Fibroblast of skin of left biceps (primary cell): ENCODE measurements around the gene TMED9.
A peak's percentile ranks its signal among the peaks of the same experiment; 100 is the strongest.
"Not testable (repeated sequence)": the region's sequence is repeated elsewhere in the genome, so short reads cannot be mapped to it uniquely, and the experiment has no call there.

Source experiments
- DNase-seq, 2 experiments: peaks; one replicate each; pipeline ENCODE4 v3.0.0-alpha.2; 2013; ENCODE audit warnings: low read depth in 2 of 2

The TMED9 gene

DNA sequence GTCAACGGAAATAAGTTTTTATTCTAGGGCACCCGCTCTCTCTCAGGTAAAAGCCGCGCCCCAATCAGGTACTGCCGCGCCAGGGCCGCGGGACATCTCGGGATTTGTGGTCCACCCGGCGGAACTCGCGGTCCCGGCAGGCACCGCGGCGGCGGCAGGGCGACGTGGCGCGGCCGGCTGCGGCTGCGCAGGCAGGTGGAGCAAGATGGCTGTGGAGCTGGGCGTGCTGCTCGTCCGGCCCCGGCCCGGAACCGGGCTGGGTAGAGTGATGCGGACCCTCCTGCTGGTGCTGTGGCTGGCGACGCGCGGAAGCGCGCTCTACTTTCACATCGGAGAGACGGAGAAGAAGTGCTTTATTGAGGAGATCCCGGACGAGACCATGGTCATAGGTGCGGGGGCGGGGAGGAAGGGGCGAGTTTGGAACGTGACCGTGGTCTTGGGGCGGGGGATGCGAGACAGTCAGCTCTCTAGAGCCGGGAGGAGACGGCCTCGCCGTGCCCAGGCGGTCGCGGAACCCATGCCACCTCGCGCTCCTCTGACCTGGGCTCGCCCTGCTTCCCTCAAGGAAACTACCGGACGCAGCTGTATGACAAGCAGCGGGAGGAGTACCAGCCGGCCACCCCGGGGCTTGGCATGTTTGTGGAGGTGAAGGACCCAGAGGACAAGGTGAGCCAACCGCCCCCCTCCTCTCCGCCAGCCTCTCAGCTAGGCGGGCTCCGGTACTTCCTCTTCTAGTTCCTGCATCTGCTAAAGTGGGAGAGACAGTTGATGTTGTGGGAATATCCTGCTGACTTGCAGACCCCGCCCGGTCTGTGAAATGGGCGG is at the start of gene TMED9:
Gene TMED9 (plus strand): TSS at position 194 of the 825 bp plus-strand sequence. CDS start 12 bp downstream, at position 206.
- peak; percentile 47 to 50 for DNase-seq

DNA sequence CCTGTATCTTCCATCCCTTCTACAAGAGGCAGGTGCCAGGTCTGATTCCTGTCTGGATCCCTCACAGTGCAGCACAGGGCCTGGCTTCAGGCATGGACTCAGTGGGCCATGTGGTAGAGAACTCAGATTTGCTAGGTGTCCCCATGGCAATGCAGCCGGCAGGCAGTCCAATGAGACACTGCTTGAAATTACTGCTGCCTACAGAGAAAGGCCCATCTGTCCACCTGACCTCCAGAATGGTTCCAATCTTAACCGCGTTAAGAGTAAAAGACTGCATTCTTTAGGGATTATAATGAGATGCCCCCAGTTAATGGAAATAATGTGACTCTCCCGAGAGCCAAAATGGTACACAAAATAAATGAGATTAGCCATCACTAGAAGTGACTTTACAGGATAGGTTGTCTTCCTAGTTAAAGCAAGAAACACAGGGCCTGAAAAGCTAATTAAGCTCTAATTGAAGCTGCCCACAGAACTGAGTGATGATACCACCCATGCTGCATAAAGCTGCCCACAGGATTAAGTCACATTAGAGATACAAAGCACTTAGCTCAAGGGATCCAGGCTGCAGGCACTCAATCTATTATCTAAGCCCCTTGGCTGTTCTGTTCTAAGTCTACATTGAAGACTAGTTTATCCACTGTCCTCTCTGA is 49.1 kb upstream of the TMED9 start:
- no peak for DNase-seq

DNA sequence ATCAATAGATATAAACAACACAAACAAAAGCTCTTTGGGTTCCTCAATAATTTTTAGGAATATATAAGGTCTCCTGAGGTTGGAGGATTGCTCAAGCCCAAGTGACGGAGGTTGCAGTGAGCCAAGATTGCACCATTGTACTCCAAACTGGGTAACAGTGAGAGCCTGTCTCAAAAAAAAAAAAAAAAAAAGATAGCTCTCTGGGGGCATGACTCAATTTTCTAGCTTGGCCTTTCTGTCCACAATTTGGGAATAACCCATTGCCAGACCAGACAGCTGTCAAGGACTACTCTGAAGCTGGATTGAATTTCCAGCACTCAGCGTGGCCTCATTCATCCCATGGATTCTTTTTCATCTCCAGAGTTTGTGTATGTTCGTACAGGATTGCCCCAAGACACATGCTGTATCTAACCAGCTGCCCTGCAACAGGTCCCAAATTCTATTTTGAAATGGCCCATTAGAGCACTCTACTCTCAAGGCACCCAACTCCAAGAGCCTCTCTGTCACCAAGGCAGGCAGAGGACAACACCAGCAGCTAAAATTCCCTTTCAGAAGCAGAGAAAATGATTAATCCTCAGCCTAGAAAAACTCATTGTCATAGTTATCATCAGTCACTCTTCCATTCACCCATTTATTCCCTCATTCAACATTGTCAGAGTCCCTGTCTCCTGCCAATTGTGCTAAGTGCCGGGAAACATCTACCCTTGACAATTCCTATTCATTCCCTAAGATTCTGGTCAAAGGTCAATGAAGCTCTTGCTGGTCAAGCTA is 46.3 kb upstream of the TMED9 start:
- DNase-seq, result peak; percentile 81 to 82

DNA sequence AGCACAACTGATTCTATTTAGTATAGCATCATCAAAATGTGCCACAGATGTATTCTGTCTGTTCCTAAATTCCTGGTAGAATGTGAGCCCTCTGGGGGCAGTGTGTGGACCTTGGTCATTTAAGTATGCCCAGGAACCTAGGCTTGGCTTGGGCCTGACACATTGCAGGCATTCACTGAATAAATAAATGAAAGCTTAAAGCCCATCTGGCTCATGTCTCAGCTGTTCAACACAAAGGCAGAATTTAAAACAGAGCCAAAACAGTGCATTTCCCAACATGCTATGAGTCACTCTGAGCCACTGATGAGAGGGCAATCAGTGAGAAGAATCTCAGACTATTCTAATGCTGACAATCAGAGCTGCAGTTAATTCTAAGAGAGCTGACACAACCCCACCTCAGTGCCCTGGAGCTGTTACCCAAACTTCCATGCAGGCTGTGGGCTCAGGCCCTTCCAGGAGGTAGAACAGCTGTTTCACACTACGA is 45.7 kb upstream of the TMED9 start:
- DNase-seq, result peak; percentile 95

DNA sequence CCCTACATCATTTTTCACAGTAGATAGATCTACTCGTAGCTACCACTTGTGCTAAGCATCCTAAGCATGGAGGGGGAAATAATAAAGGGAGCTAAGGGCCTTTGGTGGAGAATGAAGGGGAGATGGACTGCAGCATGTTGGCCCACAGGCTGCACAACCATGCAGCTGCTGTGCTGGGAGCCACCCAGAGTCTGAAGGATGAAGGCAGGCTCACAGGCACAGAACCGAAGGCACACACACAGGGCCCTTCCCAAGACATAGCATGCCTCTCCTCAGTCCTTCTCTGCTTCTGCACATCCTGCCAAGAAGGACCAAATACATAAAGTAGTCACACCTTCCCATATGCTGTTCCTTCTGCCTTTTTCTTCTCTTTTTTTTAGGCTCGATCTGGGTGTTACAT is 44.3 kb upstream of the TMED9 start:
- DNase-seq, result no peak

DNA sequence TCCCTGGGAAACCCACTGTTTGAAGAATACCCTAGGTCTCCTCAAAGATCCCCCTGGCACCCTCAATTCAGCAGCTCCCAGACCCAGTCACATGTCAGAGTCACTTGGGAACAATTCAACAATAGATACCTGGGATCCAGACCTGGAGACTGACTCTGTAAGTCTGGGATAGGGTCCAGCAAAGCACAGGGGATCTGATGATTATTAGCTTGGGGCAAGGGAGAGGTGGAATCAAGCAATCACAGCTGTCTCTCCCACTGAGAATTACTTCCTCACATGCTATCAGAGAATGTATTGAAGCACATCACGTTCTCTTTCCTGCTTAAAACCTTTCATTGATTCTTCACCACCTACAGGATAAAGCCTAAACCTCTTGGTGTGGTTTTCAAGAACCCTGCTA is 43.5 kb upstream of the TMED9 start:
- no peak for DNase-seq

DNA sequence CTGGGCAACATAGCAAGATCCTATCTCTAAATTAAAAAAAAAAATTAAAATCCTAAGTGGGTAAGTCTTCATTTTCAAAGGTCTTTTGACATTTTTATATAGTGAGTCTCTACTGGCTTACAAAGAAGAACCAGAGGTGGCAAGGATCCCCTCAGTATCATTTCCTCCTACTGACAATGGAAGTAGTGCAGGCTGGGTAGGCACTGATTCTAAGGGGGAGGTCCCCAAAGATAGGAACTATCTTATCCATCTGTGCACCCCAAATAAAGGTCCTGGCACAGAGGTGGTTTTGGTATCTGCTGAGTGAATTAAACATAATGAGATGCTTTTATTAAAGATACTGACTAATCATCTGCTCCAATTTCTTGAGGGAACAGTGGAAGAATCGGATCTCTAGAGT is 41.9 kb upstream of the TMED9 start:
- DNase-seq, result no peak

DNA sequence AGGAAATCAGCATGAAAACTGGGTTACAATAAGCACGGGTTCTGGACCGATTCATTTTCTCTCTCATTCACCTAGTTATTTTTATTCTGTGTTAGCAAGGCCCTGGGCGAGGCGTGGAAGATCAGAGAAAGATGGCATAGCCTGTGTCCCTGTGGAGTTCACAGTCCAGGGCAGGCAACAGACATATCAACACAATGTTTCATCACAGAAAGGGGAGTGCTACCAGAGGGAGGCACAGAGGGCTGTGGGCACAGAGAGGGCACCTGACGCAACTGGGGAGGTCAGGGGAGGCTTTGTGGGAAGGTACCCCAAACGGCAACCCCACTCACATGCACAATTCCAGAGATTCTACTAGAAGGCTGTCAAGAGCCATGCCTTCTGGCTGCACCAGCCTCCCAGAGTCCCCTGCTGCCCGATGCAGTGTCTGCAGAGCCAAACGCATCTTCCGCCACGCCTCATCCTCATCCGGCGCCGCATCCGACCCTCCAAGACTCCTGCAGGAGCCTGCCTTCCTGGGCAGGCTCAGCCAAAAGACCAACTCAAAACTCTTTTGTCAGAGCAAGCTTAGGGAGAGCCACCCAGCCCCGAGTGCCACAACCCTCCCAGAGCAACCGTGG is 39.1 kb upstream of the TMED9 start:
- no peak for DNase-seq

DNA sequence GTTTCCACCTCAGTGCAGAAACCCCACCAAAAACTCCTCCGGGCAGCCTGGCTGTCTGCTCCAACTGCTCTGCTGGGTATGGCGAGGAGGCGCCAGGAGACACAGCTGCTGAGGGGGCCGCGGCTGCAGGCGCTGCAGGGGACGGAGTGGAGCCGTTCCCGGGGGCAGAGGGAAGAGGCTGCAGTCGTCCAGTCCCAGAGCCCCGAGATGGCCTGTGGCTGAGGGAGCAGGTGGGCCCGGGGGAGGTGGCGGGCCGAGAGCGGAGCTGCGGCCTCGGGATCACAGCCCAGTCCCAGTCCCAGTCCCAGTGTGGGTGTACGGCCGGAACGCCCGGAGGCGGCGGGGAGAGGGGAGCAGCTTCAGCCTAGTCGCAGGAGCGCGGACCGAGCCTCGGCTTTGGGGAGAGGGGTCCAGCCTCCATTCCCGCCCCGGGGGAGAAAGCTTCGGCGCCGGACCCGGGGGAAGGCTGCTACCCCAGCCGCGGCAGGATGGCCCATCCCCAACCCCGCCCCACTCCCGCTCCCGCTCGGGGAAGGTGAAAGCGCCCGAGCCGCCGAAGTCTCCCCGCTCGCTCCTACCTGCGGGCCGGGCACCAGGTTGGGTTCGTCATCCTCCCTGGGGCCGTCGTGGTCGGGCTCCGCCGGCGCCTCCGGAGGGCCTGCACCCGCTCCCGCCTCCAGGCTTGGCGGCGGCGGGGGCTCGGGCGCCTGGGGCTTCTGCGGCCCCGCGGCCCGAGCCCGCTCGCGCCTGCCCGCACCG is 38.2 kb upstream of the TMED9 start:
- DNase-seq, result no peak

DNA sequence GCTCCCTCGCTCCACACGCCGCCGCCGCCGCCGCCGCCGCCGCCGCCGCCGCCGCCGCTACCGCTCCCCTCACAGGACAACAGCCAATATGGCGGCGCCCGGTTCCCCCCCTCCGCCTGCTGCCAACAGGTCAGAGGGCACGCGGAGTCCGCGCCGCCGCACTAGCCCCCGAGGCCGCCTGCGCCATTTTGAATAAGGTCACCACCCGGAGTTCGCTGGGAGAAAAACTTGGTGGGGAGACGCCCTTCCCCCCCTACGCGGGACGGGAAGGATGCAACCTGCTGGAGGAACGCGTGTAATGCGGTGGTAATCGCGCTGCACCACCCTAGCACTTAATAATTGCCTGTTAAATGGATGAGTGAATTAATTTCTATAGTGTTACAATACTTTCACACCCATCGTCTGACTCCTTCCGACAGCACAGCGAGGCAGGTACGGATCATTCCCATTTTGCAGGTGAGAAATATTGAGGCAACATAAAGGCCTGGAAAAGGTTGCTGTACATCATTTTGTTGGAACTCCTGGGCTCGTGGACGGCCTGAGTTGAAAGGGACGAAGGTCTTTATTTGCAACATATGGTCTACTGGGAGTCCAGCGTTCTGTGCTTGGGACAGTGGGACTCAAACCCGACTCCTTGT is 37.4 kb upstream of the TMED9 start, which contains the start of gene FAM193B:
Gene FAM193B (minus strand): TSS at position 90 of the 638 bp plus-strand sequence. CDS start 105 bp downstream, outside the sequence.
- DNase-seq, result peak; percentile 71 to 78

DNA sequence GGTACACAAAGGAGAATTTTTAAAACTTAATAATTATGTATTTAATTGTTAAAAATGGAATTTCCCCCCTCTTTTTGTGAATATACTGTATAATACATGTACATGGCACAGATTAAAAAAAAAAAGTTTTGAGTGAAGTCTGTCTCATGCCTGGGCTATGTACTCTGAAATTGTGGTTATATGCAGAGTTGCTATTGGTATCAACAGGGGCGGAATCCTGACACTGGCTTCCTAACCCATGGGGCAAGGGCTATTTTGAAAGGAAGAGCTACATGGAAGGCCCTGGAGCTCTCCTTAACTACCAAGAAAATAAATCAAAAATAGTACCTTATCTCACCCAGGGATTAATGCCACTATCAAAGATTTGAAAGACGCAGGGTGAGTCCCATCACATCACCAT is 36.8 kb upstream of the TMED9 start:
- DNase-seq, result no peak

DNA sequence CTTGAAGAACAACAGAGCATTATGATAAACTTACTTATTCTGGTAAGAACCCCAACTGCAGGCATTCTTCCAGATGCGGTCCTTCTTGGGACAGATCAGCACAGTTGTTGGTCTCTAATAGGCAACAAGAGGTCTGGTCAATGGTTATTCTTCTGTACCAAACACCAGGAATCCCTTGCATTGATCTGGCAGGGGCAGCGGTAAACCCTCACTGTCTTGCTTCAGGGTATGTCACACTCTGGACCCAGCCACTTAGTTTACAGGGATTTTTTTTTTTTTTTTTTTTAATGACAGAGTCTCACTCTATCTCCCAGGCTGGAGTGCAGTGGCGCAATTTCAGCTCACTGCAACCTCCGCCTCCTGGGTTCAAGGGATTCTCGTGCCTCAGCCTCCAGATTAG is 36.3 kb upstream of the TMED9 start:
- no peak for DNase-seq

DNA sequence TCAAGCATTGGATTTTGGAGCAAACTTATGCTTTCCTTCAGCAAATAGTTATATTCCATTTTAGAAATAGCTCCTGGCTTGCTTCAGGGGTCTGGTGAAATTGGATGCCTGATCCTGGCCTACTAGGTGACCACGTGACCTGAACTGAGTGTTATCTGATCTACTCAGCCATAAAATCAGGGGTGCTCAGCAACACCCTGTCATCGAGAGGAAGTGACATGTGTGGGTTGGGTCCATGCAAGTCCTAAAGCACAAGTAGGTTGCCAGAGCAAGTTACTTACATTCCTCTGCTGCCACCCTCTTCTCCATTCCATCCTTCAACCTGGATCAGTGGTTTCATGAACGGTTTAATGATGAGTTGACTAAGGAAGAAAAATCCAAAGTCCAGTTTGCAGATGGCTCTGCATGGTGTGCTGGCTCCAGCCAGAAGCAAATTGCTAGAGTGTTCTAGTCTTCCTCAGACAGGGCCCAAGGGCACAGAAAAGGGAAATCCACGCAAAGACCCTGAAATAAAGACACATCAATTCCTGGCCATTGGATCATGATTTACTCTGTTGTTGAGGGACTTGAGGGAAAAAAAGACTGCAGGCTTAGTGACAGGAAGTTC is 34.9 kb upstream of the TMED9 start:
- DNase-seq, result no peak

DNA sequence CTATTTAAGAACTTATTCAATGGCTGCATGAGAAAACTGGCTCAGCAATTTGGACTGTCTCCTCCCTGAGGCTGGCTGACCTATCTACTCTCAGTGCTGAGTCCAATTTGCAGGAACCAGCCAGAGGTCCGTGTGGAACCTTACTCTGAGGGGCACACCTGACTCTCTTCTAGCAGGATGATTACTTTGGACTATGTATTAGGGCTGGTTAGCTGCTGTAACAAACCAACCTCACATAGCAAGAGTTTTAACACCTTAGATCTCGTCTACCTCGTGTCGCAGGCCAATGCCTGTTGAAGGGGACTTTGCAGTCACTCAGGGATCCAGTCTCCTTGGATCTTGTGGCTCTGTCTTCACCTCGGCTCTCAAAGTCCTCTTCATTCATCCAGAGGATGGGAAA is 34.2 kb upstream of the TMED9 start:
- no peak for DNase-seq

DNA sequence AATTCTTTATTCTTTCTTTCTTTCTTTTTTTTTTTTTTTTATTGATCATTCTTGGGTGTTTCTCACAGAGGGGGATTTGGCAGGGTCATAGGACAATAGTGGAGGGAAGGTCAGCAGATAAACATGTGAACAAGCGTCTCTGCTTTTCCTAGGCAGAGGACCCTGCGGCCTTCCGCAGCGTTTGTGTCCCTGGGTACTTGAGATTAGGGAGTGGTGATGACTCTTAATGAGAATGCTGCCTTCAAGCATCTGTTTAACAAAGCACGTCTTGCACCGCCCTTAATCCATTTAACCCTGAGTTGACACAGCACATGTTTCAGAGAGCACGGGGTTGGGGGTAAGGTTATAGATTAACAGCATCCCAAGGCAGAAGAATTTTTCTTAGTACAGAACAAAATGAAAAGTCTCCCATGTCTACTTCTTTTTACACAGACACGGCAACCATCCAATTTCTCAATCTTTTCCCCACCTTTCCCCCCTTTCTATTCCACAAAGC is 32.5 kb upstream of the TMED9 start:
- DNase-seq, result not testable (repeated sequence)

DNA sequence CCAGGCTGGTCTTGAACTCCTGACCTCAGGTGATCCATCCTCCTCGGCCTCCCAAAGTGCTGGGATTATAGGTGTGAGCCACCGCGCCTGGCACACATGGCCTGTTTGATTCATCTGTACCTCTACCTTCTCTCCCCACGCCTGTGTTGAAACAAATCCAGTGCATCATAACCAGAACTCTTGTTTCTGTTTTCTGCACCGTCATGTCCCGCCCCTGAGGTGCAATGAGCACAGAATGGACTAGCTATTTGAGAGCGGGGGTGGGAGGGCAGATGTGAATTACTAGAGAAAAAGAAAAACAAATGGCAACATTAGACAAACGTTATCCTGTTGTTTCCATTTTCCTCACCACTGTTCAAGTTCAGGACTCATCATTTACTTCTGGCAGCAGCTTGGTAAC is 27.0 kb upstream of the TMED9 start:
- DNase-seq, result no peak

DNA sequence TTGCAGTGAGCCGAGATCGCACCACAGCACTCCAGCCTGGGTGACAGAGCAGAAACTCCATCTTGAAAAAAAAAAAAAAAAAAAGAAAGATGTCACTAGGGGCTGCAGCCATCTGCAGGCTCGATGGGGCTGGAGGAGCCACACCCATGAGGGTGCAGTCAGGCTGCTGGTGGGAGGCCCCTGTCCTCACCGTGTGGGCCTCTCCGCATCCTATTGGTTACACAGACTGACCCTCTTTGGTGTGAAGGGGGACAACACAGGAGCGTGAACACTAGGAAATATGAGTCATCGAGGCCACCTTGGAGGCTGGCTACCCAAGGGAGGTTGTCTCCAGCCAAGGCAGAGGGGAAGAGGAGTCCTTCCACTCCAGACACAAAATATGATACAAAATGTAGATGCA is 23.7 kb upstream of the TMED9 start:
- DNase-seq, result no peak

DNA sequence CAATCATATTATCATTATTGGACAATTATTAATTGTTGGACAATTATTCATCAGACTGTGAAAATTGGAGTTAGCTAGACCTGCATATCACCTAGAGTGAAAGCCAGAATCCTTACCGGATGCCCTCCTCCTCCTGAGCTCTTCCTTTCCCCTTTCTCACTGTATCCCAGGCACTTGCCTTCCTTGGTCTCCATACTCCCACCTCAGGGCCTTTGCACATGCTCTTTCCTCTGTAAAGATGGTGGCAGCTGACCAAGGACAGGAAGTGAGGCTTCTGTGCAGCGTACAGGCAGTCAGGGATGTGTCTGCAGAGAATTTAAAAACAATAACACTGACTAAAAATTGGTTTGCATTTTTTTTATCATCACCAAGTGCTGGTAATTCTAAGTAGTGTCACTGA is 22.1 kb upstream of the TMED9 start:
- no peak for DNase-seq

DNA sequence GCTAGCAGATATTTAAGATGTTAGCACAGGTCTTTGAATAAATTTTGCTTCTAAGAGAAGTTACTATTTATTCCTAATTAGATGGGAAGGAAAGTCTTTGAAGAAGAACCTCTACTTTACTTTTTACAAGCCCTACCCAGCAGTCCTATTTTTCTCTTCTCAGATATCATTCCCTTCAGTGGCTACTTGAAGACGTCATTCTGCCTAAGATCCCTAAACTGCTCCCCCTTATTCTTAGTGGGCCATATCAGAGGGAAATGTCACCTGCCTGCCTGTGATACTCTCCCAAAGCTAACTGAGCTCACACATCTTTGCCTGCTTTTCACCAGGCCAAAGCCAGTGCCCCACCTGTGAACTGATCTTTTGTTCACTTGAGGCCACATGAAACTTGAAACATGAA is 16.5 kb upstream of the TMED9 start:
- no peak for DNase-seq

DNA sequence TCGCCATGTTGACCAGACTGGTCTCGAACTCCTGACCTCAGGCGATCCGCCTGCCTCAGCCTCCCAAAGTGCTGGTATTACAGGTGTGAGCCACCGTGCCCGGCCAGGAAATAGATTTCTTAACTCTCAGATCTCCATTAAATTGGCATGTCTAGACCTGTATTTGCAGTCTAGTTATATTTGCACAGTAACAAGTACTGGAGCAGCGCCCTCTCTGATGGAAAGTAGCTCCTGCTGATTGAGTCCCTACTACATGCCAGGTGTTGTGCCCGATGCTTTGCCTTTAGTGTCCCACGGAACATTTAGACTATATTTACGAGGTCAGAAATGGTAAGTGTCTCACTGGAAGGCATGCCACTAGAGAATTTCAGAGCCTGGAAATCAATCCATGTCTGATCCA is 15.8 kb upstream of the TMED9 start:
- no peak for DNase-seq
